Transverse colon (tissue), 4 donors: Measurements from ENCODE around the gene IL1A. TPM values are rescaled to one million over a fixed set of nuclear protein-coding genes. Genes with fewer than 3 reads are reported as not detected.

Experiments
- DNase-seq: peaks from one replicate; pipeline ENCODE4 v3.0.0-alpha.2; 2019
- H3K27ac ChIP-seq, 4 donors: fragments of 200-600 bp; sonication (generic); 2 replicates each; pipeline ENCODE4 v1.5.1; 2016 to 2018; ENCODE audit warnings: inconsistent platforms in 4 of 4
- H3K27me3 ChIP-seq: fragments of 200-600 bp; sonication (generic); 2 replicates; pipeline ENCODE4 v1.5.1; 2017; ENCODE audit warnings: inconsistent platforms
- H3K36me3 ChIP-seq, 4 donors: fragments of 200-600 bp; sonication (generic); 2 replicates each; pipeline ENCODE4 v1.5.1; 2017 to 2019; ENCODE audit warnings: inconsistent platforms in 4 of 4
- H3K4me1 ChIP-seq, 4 donors: fragments of 200-600 bp; sonication (generic); 2 replicates each; pipeline ENCODE4 v1.5.1; 2017 to 2020; ENCODE audit warnings: inconsistent platforms in 4 of 4
- H3K4me3 ChIP-seq, 4 donors: fragments of 200-600 bp; sonication (generic); 1 replicate in 1 of 4; 2 replicates in 3 of 4; pipeline versions ENCODE4 v1.5.1 to v1.6.1; 2017 to 2019; ENCODE audit warnings: inconsistent platforms in 4 of 4
- H3K9me3 ChIP-seq, 2 donors: fragments of 200-600 bp; sonication (generic); 2 replicates each; pipeline ENCODE4 v1.5.1; 2017 to 2019; ENCODE audit warnings: inconsistent platforms in 2 of 2
- CTCF ChIP-seq, 5 experiments: fragments of 200-600 bp in 3 of 5; fragments of 450-650 bp in 2 of 5; sonication (generic) in 3 of 5; IDR thresholded peaks; 1 replicate in 2 of 5; 2 replicates in 3 of 5; pipeline ENCODE4 v1.5.1; 2016 to 2017; ENCODE audit warnings: antibody characterized with exemption in 5 of 5, inconsistent platforms in 3 of 5, mild to moderate bottlenecking in 2 of 5, moderate library complexity in 1 of 5
- EP300 ChIP-seq: sonication (generic); formaldehyde crosslinking; IDR thresholded peaks from one replicate; pipeline ENCODE4 v1.6.1; 2017; ENCODE audit warnings: antibody characterized with exemption, low read depth
- POLR2A ChIP-seq: fragments of 450-650 bp; IDR thresholded peaks from one replicate; pipeline ENCODE4 v1.6.1; 2016; ENCODE audit warnings: antibody characterized with exemption, mild to moderate bottlenecking, moderate library complexity
- POLR2AphosphoS5 ChIP-seq, 3 donors: sonication (generic); formaldehyde crosslinking; IDR thresholded peaks; one replicate each; pipeline ENCODE4 v1.6.1; 2016; ENCODE audit warnings: antibody characterized with exemption in 3 of 3
- WGBS, 2 donors: methylation state at CpG; one replicate each; pipeline ENCODE4 v1.1.5; 2018; ENCODE audit warnings: low coverage in 1 of 2; 5-methylcytosine and 5-hydroxymethylcytosine counted together
- in situ Hi-C, 4 donors: fragments of 200-750 bp; cut with MboI; loops; one replicate each; pipeline versions ENCODE4 v1.15.0 to v1.15.1; 2017; ENCODE audit warnings: low sequenced_read_pairs in 3 of 4, low pct_ligation_motif_present in 1 of 4, low pct_unique_long_range_greater_than_20kb in 1 of 4
- intact Hi-C: fragments of 100-400 bp; cut with DNase I; formaldehyde crosslinking; loops from one replicate; pipeline ENCODE4 v1.15.1; 2023; ENCODE audit warnings: low total_unique reads
- total RNA-seq, 4 donors: library from RNA; depleted of rRNA; stranded (reverse); fragments of >200 nt; gene quantifications; one replicate each; pipeline ENCODE4 v1.1.0, GENCODE V29; 2016

IL1A gene
- total RNA-seq, 4 donors from 2014 or later: not detected

GRCh38 chr2:112831946-112832840 lies 47.9 kb upstream of the IL1A start:
- no peaks in the 10 kb centered on the region for H3K27me3 ChIP-seq
- intact Hi-C loops (no loop called here), in situ Hi-C loops (no loop called here)
- no peaks in the 10 kb centered on the region for H3K9me3 ChIP-seq
- H3K4me3 ChIP-seq: no peak overlapping the region
- no peak for DNase-seq
- no peaks in the 10 kb centered on the region for H3K36me3 ChIP-seq
- H3K4me1 ChIP-seq: peaks cover 0 to 35% (median 12%) of the 10 kb centered on the region in 4 donors
- TF ChIP-seq POLR2A (no peak), CTCF (IDR thresholded peaks at IDR 0.05) (no peak), POLR2AphosphoS5 (IDR thresholded peaks at IDR 0.05) (no peak), EP300 (no peak)
- WGBS, 2 donors: 86 to 90% methylated on average over 4 to 15 of the region's 15 CpGs
- H3K27ac ChIP-seq: no peak overlapping the region

GRCh38 chr2:112831513-112831845 lies 47.2 kb upstream of the IL1A start:
- in situ Hi-C loops: no loop called here
- DNase-seq: no peak
- WGBS, 2 donors: 80 to 86% methylated on average over 1 to 2 of the region's 2 CpGs
- Histone ChIP-seq H3K9me3 (no peaks in the 10 kb centered on the region), H3K27me3 (no peaks in the 10 kb centered on the region), H3K36me3 (no peaks in the 10 kb centered on the region), H3K4me3 (no peak overlapping the region), H3K4me1 (peaks cover 0 to 31% (median 12%) of the 10 kb centered on the region in 4 donors), H3K27ac (no peak overlapping the region)
- TF ChIP-seq POLR2AphosphoS5 (IDR thresholded peaks at IDR 0.05) (no peak), CTCF (IDR thresholded peaks at IDR 0.05) (no peak), POLR2A (no peak), EP300 (no peak)
- intact Hi-C loops: no loop called here

GRCh38 chr2:112830682-112831512 lies 46.6 kb upstream of the IL1A start:
- peaks cover 0 to 26% (median 12%) of the 10 kb centered on the region in 4 donors for H3K4me1 ChIP-seq
- no peaks in the 10 kb centered on the region for H3K36me3 ChIP-seq
- H3K4me3 ChIP-seq: no peak overlapping the region
- intact Hi-C loops (no loop called here), in situ Hi-C loops (no loop called here)
- no peaks in the 10 kb centered on the region for H3K27me3 ChIP-seq
- no peaks in the 10 kb centered on the region for H3K9me3 ChIP-seq
- 86 to 88% methylated on average over 3 to 5 of the region's 5 CpGs for WGBS, 2 donors
- TF ChIP-seq EP300 (no peak), POLR2AphosphoS5 (IDR thresholded peaks at IDR 0.05) (no peak), POLR2A (no peak), CTCF (IDR thresholded peaks at IDR 0.05) (no peak)
- DNase-seq: no peak
- no peak overlapping the region for H3K27ac ChIP-seq

GRCh38 chr2:112829961-112830681 lies 45.8 kb upstream of the IL1A start:
- H3K4me3 ChIP-seq: no peak overlapping the region
- peaks cover 0 to 19% (median 9%) of the 10 kb centered on the region in 4 donors for H3K4me1 ChIP-seq
- H3K36me3 ChIP-seq: no peaks in the 10 kb centered on the region
- in situ Hi-C loops (no loop called here), intact Hi-C loops (no loop called here)
- TF ChIP-seq POLR2A: no peak
- no peak for TF ChIP-seq CTCF (IDR thresholded peaks at IDR 0.05)
- TF ChIP-seq POLR2AphosphoS5 (IDR thresholded peaks at IDR 0.05): no peak
- TF ChIP-seq EP300: no peak
- no peak for DNase-seq
- no peaks in the 10 kb centered on the region for H3K9me3 ChIP-seq
- no peak overlapping the region for H3K27ac ChIP-seq
- WGBS, 2 donors: 93 to 94% methylated on average over 7 to 10 of the region's 10 CpGs
- no peaks in the 10 kb centered on the region for H3K27me3 ChIP-seq
